Sigmoid colon (tissue), 7 donors: ENCODE data around the gene AGXT2. TPM values are rescaled to one million over a fixed set of nuclear protein-coding genes. Genes with fewer than 3 reads are reported as not detected.

ENCODE experiments used
- DNase-seq: peaks from one replicate; pipeline ENCODE4 v3.0.0-alpha.2; 2019
- H3K27ac ChIP-seq, 4 donors: fragments of 200-600 bp; sonication (generic); one replicate each; pipeline ENCODE4 v1.5.1; 2016 to 2019; ENCODE audit warnings: mild to moderate bottlenecking in 1 of 4
- H3K27me3 ChIP-seq, 3 donors: fragments of 200-600 bp; sonication (generic); one replicate each; pipeline ENCODE4 v1.5.1; 2019; ENCODE audit warnings: mild to moderate bottlenecking in 1 of 3
- H3K36me3 ChIP-seq, 4 donors: fragments of 200-600 bp; sonication (generic); one replicate each; pipeline ENCODE4 v1.5.1; 2016 to 2019
- H3K4me1 ChIP-seq, 4 donors: fragments of 200-600 bp; sonication (generic); one replicate each; pipeline ENCODE4 v1.5.1; 2017 to 2019
- H3K4me3 ChIP-seq, 4 donors: fragments of 200-600 bp; sonication (generic); one replicate each; pipeline ENCODE4 v1.5.1; 2017 to 2019; ENCODE audit warnings: mild to moderate bottlenecking in 2 of 4, moderate library complexity in 1 of 4
- H3K9me3 ChIP-seq, 4 donors: fragments of 200-600 bp in 3 of 4; sonication (generic) in 3 of 4; one replicate each; pipeline versions ENCODE4 v1.5.1 to v1.6.1; 2013 to 2019
- CTCF ChIP-seq, 4 experiments: fragments of 450-650 bp in 3 of 4; fragments of 200-600 bp in 1 of 4; IDR thresholded peaks; one replicate each; pipeline ENCODE4 v1.5.1; 2016 to 2019; ENCODE audit warnings: antibody characterized with exemption in 4 of 4, mild to moderate bottlenecking in 3 of 4, moderate library complexity in 2 of 4
- EP300 ChIP-seq, 4 donors: sonication (generic); formaldehyde crosslinking; IDR thresholded peaks; one replicate each; pipeline ENCODE4 v1.6.1; 2017; ENCODE audit warnings: antibody characterized with exemption in 4 of 4
- POLR2A ChIP-seq, 2 donors: fragments of 450-650 bp; IDR thresholded peaks; one replicate each; pipeline ENCODE4 v1.6.1; 2016; ENCODE audit warnings: antibody characterized with exemption in 2 of 2, mild to moderate bottlenecking in 2 of 2, moderate library complexity in 2 of 2
- POLR2AphosphoS5 ChIP-seq, 4 donors: sonication (generic); formaldehyde crosslinking; IDR thresholded peaks; one replicate each; pipeline ENCODE4 v1.6.1; 2017; ENCODE audit warnings: antibody characterized with exemption in 4 of 4
- WGBS, 2 donors: extraction: QIAGEN DNeasy Blood & Tissue Kit; methylation state at CpG; one replicate each; pipeline ENCODE4 v1.1.7; 2013; 5-methylcytosine and 5-hydroxymethylcytosine counted together
- intact Hi-C: fragments of 100-400 bp; cut with DNase I; formaldehyde crosslinking; loops from one replicate; pipeline ENCODE4 v1.15.1; 2023
- polyA plus RNA-seq, 3 donors: library from polyadenylated mRNA; stranded (reverse); fragments of 200-250 nt; gene quantifications; one replicate each; pipeline ENCODE4 v1.2.3, GENCODE V29; 2013
- total RNA-seq, 4 donors: library from RNA; depleted of rRNA; stranded (reverse); fragments of >200 nt; gene quantifications; one replicate each; pipeline ENCODE4 v1.1.0, GENCODE V29; 2016
- donor health status: healthy with polysubstance abuse.
- donor health status: Bipolar disorder and iron deficiency.
- donor health status: healthy.

AGXT2 gene
- total and polyA plus RNA-seq, 7 donors: not detected

- Histone ChIP-seq H3K36me3 (no peaks in the 10 kb centered on the region), H3K4me3 (no peak overlapping the region), H3K27ac (no peak overlapping the region), H3K9me3 (no peaks in the 10 kb centered on the region), H3K27me3 (no peaks in the 10 kb centered on the region), H3K4me1 (no peaks in the 10 kb centered on the region)
- WGBS, 2 donors: 69 to 80% methylated on average over 6 of the region's 6 CpGs
- TF ChIP-seq EP300 (IDR thresholded peaks at IDR 0.05): no peak
- TF ChIP-seq POLR2A (IDR thresholded peaks at IDR 0.05): no peak
- no peak for TF ChIP-seq CTCF (IDR thresholded peaks at IDR 0.05)
- TF ChIP-seq POLR2AphosphoS5 (IDR thresholded peaks at IDR 0.05): no peak
- DNase-seq: no peak
- intact Hi-C loops: no loop called here
Measured at GRCh38 chr5:35032356-35032755, 15.4 kb downstream of the AGXT2 start.

GRCh38 chr5:35031276-35031675 is 16.5 kb downstream of the AGXT2 start:
- Histone ChIP-seq H3K27ac (no peak overlapping the region), H3K4me1 (no peaks in the 10 kb centered on the region), H3K4me3 (no peak overlapping the region), H3K27me3 (no peaks in the 10 kb centered on the region), H3K9me3 (no peaks in the 10 kb centered on the region), H3K36me3 (no peaks in the 10 kb centered on the region)
- no peak for TF ChIP-seq POLR2AphosphoS5 (IDR thresholded peaks at IDR 0.05)
- no peak for TF ChIP-seq EP300 (IDR thresholded peaks at IDR 0.05)
- no peak for TF ChIP-seq CTCF (IDR thresholded peaks at IDR 0.05)
- no peak for TF ChIP-seq POLR2A (IDR thresholded peaks at IDR 0.05)
- intact Hi-C loops: no loop called here
- no peak for DNase-seq
- WGBS, 2 donors: 84 to 89% methylated on average over 5 of the region's 5 CpGs

GRCh38 chr5:35030426-35031100 is 17.2 kb downstream of the AGXT2 start:
- no peaks in the 10 kb centered on the region for H3K9me3 ChIP-seq
- DNase-seq: no peak
- intact Hi-C loops: no loop called here
- no peaks in the 10 kb centered on the region for H3K36me3 ChIP-seq
- H3K27me3 ChIP-seq: no peaks in the 10 kb centered on the region
- no peak overlapping the region for H3K4me3 ChIP-seq
- no peaks in the 10 kb centered on the region for H3K4me1 ChIP-seq
- no peak overlapping the region for H3K27ac ChIP-seq
- TF ChIP-seq CTCF (IDR thresholded peaks at IDR 0.05) (no peak), POLR2AphosphoS5 (IDR thresholded peaks at IDR 0.05) (no peak), POLR2A (IDR thresholded peaks at IDR 0.05) (no peak), EP300 (IDR thresholded peaks at IDR 0.05) (no peak)
- 75 to 81% methylated on average over 10 of the region's 10 CpGs for WGBS, 2 donors

GRCh38 chr5:35029333-35029732 is 18.4 kb downstream of the AGXT2 start:
- no peak overlapping the region for H3K27ac ChIP-seq
- no peak for TF ChIP-seq POLR2AphosphoS5 (IDR thresholded peaks at IDR 0.05)
- TF ChIP-seq CTCF (IDR thresholded peaks at IDR 0.05): no peak
- no peak for TF ChIP-seq POLR2A (IDR thresholded peaks at IDR 0.05)
- no peak for TF ChIP-seq EP300 (IDR thresholded peaks at IDR 0.05)

GRCh38 chr5:35026941-35027340 is 20.8 kb downstream of the AGXT2 start:
- no peaks in the 10 kb centered on the region for H3K9me3 ChIP-seq
- no peak overlapping the region for H3K27ac ChIP-seq
- H3K4me1 ChIP-seq: no peaks in the 10 kb centered on the region
- H3K4me3 ChIP-seq: no peak overlapping the region
- DNase-seq: no peak
- no peak for TF ChIP-seq POLR2A (IDR thresholded peaks at IDR 0.05)
- no peak for TF ChIP-seq CTCF (IDR thresholded peaks at IDR 0.05)
- no peak for TF ChIP-seq POLR2AphosphoS5 (IDR thresholded peaks at IDR 0.05)
- TF ChIP-seq EP300 (IDR thresholded peaks at IDR 0.05): no peak
- no peaks in the 10 kb centered on the region for H3K36me3 ChIP-seq
- intact Hi-C loops: no loop called here
- WGBS, 2 donors: 36 to 81% methylated on average over 5 of the region's 5 CpGs
- H3K27me3 ChIP-seq: no peaks in the 10 kb centered on the region

More at GRCh38 chr5:35029333-35029732, 18.4 kb downstream of the AGXT2 start:
- WGBS, 2 donors: 63 to 67% methylated on average over 4 of the region's 4 CpGs
- intact Hi-C loops: no loop called here
- H3K4me1 ChIP-seq: no peaks in the 10 kb centered on the region
- DNase-seq: no peak
- H3K27me3 ChIP-seq: no peaks in the 10 kb centered on the region
- H3K4me3 ChIP-seq: no peak overlapping the region
- no peaks in the 10 kb centered on the region for H3K9me3 ChIP-seq
- H3K36me3 ChIP-seq: no peaks in the 10 kb centered on the region
